HG02981 (cell line): ENCODE data around the gene PARP6.

ENCODE experiments used
- ATAC-seq: cut with Tn5 transposase; IDR thresholded peaks from one replicate; pipeline ENCODE4 v1.9.1; 2021; ENCODE audit warnings: mild to moderate bottlenecking, moderate library complexity; ENCODE audit not compliant: unreplicated experiment

The PARP6 gene

GRCh38 chr15:72231833-72232478 lies 40.4 kb downstream of the PARP6 start:
- peak; percentile 1 for ATAC-seq

DNA sequence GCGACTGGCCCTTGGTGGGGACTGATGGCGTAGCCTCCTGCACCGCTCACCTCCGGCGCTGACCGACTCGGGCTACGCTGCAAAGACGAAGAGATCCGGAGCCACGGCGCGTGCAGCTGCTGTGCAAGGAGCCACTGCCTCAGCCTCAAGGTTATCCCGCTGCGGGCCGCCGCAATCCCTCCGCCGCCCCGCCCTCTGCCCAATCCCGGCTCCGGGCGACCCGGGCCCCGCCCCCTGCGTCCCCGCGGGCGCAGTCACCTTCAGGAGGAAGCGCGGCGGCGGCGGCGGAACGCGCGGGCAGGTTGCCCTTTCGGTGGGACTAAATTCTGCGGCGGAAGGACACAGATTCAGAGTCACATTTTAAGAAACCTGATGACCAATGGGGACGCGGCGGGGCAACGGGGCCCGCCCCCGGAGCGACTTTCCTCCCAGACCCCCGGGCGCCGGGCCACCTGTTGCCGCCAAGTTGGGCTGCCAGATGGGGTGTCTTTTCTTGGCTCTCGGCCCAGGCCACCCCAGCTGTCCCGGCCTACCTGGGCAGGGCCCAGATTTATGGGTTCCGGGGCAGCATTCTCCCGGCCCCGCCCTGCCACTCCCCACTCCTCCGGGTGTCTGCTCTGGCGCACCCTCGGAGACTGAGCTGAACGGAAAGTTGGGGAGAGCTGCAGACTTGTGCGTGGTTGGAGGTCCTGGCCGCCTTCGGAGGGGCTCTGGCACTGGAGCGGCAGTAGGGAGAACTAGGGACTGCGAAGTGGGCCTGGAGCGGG lies 41.1 kb downstream of the PARP6 start, which contains the start of gene PKM:
PKM (minus strand) TSS at position 125 of the 767 bp plus-strand sequence. CDS start 12,093 bp downstream, outside the sequence.
- ATAC-seq: peak; percentile 45

GRCh38 chr15:72230197-72231065 lies 41.9 kb downstream of the PARP6 start:
- no peak for ATAC-seq

DNA sequence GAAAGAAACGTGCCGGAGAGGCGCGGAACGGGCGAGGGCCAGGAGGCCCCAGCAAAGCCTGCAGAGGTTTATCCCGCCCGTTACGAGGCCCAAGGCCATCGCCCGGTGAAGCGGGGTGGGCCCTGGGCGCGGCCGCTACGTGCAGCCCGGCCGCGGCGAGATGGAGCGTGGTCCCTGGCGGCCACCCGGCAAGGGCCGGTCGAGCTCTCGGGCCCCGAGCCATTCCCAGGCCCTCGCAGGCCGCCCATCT lies 42.5 kb downstream of the PARP6 start:
- ATAC-seq: no peak

DNA sequence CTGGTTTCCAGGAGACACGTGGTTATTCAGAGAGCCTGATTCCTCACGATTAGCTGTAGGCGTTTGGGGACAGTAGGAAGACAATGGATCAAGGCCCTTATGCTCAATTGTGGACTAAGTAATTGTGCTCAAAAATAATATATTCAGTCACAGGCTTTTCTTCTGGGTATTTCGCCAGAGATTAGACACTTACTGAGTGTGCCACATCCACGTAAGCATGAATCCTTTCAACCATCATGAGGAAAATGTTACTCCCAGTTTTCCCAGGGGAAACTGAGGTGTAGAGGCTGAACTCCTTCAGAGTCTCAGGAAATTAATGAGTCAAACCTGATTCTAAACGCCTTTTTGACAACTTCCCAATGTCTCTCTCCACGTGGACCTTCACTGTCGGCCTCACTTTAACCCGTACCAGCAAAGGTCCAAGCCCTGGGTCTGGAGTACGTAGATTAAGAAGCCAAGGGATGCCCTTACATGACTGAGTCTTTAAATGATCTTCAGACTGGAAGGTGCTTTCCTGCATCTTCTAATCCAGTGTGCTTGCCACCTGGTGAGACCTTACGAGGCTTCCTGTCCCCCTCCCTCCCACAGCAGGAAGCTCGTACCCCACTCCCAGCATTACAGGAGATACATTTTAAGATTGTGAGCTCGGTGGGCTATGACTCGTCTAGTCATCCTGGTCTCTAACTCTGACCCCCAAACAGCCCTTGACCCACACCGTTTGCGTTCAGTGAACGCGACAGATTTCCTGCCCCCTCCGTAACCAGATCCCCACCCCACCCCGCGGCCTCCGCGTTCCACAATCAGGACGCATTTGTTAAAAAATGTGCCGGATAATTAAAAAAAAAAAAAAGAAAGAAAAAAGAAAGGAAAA lies 43.0 kb downstream of the PARP6 start:
- no peak for ATAC-seq

DNA sequence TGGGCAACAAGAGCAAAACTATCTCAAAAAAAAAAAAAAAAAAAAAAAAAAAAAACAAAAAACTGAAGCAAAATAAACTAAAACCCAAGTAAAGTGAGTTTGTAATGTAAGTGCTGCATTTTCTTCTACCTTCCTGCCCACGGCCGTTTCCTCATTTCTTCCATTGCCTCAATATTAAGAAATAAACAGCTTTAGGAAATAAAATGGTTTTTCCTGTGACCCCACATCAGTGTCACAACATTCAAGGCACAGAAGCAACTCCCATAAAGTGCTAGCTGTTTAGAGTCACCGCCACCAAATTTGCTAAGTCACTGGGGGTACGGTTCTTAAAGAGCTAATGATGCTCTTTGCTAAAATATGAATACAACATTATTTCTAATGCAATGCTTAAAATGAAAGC lies 44.6 kb downstream of the PARP6 start:
- ATAC-seq: no peak

DNA sequence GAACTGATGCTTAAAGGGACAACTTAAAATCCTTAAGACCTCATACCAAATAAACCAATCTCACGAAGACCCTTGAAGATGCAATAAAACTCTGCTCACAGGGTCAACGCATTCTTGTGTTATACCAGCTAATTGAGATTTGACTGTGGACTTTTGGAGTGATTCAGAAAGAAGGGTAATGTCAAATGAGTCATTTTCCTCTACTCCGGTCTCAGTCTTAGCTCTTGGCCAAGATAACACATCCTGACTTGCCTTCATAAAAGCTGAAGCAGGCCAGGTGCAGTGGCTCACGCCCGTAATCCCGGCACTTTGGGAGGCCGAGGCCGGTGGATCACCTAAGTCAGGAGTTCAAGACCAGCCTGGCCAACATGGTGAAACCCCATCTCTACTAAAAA lies 45.2 kb downstream of the PARP6 start:
- ATAC-seq: no peak

GRCh38 chr15:72223278-72223677 lies 49.1 kb downstream of the PARP6 start:
- ATAC-seq: no peak

- ATAC-seq: no peak
These were observed 50.0 kb downstream of the PARP6 start for GRCh38 chr15:72222393-72222792.

- ATAC-seq: no peak
These were observed 51.7 kb downstream of the PARP6 start for GRCh38 chr15:72220687-72221086.

GRCh38 chr15:72217216-72217615 lies 55.1 kb downstream of the PARP6 start:
- ATAC-seq: no peak

DNA sequence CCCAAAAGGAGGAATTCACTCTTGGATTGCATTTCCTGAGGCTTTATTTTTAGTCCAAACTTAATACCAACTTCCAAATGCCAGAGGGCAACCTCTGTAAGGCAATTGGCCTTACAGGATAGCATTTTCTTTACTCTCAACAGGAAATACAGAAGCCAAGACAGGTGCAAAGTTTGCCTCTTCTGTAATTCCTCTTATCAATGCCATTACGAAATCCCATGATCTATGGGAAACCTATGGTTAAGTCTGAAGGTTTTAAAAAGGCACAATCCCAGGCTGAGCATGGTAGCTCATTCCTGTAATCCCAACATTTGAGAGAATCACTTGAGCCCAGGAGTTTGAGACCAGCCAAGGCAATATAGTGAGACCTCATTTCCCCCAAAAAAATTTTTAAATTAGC lies 56.3 kb downstream of the PARP6 start:
- ATAC-seq: no peak

DNA sequence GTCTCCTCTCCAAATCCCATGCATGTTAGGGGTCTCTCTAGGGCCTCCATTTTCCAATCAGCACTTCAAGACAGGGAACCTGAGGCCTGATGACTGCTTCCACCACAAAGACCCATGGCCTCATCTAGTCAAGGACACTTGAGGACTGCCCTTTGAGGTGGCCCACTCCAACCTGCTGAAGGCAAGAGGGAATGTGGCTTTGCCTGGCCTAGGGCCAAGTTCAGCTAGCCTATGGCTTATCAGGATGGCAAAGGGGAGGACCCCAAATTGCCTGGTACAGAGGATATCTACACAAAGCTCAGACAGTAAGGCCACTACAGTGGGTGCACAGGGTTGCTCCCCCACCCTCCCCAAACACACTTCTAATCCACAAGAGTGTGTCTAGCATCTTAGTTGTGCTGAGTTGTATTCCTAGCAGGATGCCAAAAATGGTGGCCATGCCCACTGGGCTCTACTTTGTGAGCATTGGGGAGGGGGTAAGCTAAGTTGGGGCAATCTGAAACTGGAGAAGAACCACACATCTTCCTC lies 64.7 kb downstream of the PARP6 start:
- ATAC-seq: no peak

GRCh38 chr15:72206677-72207000 lies 65.7 kb downstream of the PARP6 start:
- no peak for ATAC-seq

DNA sequence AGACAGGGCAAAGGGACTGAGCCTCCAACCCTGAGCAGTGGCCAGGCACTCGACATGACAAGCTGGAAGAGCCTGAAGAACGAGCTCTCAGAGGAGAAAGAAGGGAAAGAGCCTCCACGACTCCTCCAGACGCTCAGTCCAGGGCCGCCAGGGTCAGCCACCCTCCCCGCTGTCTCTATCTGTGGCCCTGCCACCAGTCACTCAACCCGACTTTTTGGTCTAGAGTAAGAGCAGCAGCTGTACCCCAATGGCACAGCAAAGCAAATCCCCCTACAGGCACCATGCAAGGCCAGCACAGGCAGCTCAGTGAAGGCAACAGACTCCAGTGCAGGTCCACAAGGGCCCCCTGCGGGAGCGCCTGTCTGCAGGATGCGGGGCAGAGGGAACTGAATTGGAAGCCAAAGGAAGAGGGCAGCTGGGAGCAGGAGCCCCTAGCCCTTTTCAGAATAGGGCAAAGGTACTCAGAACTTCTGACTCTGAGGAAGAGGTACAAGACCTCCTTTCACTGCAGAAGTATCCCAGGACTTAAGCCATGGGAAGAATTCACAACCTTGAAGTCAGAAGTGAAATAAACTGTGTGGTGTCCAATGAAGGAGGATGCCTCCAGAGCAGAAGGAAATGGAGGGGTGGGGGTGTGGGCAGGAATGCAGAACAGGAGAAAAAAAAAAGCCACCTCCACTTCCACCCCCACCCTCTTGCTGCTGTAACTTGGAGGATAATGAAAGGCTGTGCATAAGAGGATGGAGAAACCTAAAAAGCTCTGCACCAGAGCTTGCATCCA lies 66.3 kb downstream of the PARP6 start:
- ATAC-seq: no peak

DNA sequence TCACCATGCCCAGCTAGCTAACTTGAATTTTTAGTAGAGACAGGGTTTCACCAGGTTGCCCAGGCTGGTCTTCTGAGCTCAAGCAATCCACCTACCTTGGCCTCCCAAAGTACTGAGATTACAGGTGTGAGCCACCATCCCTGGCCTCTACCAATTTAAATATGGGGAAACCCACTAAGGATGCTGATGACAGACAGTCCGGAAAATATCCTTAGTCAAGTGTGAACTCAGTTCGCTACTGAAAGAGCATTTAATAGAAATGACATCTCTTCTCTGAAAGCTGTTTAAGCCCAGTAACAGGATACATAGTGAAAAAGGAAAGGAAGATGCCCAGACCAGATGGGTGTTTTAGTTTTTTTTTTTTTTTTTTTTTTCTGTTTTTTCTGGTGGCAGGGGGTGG lies 67.1 kb downstream of the PARP6 start:
- ATAC-seq: no peak

DNA sequence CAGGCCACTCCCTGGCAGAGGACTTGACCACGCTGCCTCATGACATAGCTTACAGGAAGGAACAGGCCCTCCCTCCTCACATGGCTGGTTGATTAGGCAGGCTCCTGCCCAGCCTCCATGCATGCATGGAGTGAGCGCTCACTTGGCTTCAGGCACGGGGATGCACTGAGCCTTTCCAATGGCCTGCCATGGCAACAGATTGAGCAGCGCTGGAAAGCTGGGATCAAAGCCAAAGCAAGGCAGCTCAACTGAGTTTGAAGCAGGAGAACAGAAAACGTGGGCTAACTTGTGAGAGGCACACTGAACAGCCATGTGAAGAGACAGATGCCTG lies 68.9 kb downstream of the PARP6 start:
- ATAC-seq: no peak

DNA sequence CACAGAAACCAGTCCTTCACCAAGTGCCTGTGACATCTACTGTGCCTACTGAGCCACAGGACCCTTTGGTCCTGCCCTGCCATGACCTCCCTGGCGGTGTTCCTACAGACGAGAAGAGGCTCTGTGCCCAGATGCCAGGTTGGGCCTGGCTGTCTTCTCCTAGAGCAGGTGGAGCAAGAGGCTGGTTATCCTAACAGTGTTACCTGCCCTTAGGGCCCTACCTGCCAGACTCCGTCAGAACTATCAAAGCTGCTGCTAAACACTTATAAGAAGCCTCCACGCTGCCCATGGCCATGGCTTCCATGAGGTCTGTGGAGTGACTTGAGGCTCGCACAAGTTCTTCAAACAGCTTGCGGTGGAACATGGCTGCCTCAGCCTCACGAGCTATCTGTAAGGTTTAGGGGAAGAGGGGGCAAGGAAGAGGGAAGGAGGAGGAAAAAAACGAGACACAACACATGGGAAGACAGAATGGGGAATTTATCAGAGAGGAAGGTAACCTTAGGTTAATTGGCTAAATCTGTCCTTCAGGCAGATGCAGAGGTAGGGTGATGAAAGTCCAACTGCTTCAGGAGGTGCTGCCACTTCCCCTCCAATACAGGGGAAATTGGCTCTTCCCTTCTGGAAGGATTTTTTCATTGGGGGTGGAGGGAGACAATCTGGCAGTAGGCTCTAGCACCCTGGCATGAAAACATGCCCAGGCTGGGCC lies 69.4 kb downstream of the PARP6 start:
- ATAC-seq: no peak

DNA sequence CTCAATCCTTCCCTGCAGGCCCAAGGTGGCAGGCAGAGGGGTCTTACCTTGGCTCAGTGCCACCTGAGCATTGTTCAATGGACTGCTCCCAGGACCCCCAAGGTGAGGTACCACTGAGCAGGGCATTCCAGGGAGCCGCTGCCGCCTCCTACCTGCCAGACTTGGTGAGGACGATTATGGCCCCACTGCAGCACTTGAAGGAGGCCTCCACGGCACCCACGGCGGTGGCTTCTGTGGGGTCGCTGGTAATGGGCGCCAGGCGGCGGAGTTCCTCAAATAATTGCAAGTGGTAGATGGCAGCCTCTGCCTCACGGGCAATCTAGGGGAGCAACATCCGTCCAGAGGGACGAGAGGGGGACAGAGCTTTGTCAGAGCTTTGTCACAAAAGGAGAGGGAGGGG lies 70.1 kb downstream of the PARP6 start:
- ATAC-seq: no peak
